CD4-positive, alpha-beta T cell treated with Interleukin-4 for 4 hours (primary cell): ENCODE data around the gene QRSL1.
"Not testable (repeated sequence)": the region's sequence is repeated elsewhere in the genome, so short reads cannot be mapped to it uniquely, and the experiment has no call there.

ENCODE experiments used
- DNase-seq: peaks from one replicate; pipeline ENCODE4 v3.0.0-alpha.2; 2020

Gene QRSL1, protein sequence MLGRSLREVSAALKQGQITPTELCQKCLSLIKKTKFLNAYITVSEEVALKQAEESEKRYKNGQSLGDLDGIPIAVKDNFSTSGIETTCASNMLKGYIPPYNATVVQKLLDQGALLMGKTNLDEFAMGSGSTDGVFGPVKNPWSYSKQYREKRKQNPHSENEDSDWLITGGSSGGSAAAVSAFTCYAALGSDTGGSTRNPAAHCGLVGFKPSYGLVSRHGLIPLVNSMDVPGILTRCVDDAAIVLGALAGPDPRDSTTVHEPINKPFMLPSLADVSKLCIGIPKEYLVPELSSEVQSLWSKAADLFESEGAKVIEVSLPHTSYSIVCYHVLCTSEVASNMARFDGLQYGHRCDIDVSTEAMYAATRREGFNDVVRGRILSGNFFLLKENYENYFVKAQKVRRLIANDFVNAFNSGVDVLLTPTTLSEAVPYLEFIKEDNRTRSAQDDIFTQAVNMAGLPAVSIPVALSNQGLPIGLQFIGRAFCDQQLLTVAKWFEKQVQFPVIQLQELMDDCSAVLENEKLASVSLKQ

DNA sequence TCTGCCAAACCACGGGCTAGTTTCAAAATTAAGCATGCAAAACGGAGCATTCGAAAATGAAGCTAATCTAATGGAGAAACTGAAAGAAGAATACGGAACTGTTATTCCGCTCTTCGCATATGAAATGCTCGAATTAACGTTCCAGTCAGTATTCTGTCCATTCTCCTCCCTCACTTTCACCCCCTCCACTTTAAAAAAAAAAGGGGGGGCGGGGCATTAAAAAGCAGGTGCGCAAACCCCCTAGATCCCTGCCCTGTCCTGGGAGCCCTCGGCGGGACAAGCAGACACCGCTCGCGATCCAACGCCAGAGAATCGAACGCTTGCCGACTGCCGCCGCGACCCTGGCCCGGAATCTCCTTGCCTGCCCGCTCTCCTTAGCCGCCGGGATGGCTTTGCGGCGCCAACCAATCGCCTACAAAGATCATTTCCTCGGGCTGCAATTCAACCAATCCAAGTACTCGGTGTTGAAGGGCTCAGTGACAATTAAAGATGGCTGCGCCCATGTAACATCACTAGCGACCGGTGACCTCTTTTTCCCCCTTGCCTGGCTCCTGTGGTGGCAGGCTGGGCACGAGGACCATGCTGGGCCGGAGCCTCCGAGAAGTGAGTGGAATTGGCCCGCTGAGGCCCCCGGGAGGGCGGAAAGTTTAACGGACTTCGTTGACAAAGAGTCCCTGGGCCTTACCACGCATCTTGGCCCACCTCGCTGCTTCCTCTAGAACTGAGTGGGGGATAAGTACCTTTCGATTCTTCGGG is at the start of gene QRSL1, which contains the start of gene RTN4IP1:
QRSL1 (plus strand) TSS at position 476 of the 756 bp plus-strand sequence; CDS start at position 580, 104 bp downstream.
RTN4IP1 (minus strand) TSS at position 396 of the 756 bp plus-strand sequence. CDS start 477 bp downstream, outside the sequence.
- peak; percentile 94 for DNase-seq

DNA sequence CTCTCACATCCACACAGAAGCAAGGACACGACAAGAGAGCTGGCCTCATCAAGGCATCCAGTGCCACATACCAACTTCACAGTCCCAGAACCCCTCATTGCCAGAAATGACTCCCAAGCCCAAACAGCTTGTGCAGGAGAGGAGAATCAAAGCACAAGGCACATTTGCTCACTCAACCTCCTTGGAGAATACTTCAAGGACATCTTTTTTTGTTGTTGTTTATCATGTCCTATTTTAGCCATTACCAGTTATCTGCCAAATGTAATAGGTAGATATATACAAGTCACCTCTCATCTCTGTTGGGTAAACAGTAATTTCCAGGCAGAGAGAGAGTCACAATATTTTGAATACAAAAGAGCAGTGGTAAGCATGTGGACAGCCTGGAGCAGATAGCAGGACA is 47.9 kb upstream of the QRSL1 start:
- DNase-seq: no peak

DNA sequence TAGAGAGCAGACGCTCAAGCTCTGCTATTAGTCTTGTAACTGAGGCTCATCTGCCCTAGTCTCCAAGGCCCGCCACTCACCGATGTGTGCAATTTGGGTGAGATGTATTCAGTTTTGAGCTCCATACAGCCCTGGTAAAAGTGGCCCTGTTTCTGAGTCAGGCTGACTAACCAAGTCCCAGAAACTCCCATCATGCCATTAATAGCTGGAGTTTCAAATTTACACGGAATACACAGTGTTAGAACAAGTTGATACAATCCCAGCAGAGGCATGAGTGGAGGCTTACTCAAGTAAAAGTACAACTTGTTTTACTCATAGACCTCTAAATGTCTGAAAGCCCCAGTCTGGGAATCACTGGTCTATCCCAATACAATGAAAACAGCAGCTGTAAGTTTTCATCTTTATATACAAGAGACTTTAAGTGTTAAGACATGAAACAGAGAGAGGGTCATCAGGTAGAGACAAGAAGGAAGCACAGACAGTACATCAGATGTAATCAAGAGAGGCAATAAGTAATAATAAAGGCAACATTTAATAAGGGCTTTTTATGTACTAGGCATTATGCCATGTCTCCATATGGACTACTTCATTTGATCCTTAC is 42.5 kb upstream of the QRSL1 start:
- DNase-seq: no peak

DNA sequence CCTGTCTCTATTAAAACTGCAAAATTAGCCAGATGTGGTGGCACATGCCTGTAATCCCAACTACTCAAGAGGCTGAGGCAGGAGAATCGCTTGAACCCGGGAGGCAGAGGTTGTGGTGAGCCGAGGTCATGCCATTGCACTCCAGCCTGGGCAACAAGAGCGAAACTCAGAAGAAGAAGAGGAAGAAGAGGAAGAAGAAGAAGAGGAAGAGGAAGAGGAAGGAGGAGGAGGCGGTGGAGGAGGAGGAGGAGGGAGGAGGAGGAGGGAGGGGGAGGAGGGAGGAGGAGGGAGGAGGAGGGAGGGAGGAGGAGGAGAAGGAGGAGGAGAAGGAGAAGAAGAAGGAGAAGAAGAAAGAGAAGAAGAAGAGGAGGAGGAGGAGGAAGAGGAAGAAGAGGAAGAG is 40.4 kb upstream of the QRSL1 start:
- not testable (repeated sequence) for DNase-seq

DNA sequence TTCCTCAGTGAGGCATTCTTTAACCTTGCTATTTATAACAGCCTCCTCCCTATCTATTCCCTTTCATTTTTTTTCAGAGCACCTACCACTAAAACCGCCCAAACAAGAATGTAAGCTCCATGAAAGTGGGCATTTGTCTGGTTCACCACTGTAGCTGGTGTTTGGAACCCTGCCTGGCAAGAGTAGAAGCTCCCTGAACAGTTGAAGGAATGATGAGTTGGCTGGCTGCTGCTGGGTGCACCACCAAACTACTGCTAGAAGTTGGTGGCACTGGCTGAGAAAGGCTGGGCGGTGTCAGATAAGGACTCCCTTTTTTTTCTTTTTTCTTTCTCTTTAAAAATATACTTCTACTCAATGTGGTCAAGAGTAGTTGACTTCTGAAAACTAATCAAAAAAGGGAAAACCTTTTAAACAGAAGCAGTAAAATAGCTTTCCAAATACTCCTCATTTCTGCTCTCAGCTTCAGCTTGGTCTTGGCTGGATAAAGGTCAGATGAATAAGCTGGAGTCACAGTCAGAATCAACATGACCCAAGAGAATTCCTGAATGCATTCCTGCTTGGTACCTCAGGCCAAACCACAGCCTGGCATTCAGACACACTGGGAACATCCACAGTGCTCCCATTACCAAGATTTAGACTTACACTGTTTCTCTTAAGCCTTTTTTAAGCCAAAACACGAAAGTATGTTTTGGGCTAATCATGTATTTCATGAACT is 38.1 kb upstream of the QRSL1 start:
- DNase-seq: no peak

DNA sequence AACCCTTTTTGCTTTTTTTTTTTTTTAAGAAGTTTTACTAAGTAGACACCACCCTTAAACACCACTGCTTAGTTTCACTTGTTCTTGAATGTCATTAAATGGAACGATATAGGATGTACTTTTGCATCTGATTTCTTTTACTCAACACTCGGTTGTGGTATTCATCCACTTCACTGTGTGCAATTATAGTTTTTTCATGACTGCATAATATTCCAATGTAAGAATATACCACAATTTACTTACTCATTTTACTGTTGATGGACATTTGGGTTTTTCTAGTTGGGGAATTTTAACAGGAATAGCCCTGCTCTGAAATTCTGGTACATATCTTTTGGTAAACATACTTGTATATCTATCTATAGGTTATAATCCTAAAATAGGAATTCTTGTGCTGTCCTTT is 29.9 kb upstream of the QRSL1 start:
- DNase-seq: no peak

DNA sequence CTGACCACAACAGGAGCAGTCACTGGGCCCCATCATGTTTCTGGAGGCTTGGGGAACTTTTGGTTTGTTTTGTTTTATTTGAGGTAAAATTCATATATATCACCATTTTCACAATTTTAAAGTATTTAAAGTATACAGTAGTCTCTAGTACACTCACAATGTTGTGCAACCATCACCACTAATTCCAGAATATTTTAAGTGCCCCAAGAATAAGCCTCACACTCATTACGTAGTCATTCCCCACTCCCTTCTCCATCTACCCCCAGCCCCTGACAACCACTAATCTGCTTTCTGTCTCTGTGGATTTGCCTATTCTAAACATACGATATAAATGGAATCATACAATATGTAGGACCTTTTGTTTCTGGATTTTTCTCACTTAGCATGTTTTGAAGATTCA is 29.0 kb upstream of the QRSL1 start:
- no peak for DNase-seq

DNA sequence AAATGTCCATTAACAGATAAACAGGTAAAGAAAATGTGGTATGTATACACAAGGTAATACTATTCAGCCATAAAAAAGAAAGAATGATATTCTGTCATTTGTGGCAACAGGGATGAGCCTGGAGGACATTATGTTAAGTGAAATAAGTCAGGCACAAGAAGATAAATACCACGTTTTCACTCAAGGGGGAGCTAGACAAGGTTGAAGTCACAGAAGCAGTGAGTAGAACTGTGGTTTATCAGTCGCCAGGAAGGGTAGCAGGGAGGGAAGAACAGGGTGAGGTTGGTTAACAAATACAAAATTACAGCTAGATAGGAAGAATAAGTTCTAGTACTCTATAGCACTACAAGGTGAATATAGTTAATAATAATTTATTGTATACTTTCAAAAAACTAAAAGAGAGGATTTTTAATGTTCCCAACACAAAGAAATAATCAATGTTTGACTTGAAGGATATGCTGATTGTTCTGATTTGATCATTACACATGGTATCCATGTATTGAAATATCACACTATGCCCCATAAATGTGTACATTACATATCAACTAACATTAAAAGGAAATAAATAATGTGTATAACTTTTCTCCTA is 21.2 kb upstream of the QRSL1 start:
- peak; percentile 69 for DNase-seq

DNA sequence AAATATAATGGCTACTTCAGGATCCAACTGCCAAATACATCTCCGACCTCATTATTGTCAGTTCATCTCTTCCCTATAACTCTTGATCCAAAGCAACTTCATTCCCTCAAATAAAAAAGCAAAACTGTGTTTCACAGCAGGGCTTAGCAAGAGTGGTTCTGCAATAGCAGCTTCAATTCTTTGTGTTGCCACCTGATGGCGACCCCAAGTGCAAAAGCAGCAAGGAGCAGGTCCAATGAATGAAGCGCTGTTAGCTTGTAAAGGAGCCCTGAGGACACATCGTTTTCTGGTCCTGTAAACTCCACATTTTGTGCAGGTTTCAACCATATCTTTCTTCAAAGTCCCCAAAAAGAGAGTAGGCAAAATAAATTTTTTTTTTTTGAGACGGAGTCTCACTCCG is 19.7 kb upstream of the QRSL1 start:
- no peak for DNase-seq

DNA sequence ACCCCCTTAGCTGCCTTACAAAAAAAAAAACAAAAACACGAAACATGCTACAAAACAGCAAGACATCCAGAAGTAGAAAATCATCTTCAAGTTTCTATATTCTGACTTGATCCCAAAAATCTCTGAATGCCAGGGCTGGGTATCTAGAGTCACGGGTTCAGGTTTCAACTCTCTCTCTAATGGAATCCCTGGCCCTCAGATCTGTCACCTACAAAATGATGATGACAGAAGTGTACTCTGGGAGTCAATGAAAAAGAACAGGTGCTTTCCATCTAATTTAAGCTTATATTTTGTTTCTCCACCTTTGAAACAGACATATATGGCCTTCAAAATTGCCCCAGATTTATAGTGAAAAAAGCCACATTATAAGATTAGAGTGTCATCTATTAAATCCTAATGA is 18.3 kb upstream of the QRSL1 start:
- DNase-seq: no peak

DNA sequence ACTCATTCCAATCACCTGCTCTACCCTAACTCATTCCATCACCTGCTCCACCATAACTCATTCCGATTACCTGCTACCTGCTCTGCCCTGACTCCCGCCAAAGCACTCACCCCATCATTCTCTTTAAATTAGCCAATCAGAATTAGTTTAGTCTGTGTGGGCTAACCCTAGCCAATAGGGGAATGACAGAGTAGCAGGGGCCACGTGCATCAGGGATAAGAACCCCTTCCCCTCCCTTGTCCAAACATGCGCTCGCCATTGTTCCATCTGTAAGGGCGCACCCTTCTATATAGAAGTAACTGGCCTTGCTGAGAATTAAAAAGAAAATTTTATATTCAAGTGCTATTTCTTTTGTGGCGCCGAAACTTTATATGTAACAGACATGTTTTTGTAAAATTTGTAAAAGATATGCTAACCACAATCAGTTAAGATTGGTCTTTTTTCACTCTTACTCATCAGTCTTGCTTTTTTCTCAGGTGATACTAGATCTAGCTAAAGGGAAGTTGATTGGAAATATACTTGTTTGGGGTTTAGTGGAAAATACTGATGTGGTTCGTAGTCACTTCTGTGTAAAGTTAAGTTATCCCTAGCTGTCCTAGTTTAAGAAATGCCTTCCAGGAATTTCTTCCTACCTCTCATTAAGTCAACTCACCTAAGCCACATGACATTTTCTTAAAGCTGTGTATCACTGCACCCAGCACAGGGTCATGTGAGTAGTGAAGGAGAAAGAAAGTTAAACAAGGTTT is 16.5 kb upstream of the QRSL1 start:
- DNase-seq: no peak

DNA sequence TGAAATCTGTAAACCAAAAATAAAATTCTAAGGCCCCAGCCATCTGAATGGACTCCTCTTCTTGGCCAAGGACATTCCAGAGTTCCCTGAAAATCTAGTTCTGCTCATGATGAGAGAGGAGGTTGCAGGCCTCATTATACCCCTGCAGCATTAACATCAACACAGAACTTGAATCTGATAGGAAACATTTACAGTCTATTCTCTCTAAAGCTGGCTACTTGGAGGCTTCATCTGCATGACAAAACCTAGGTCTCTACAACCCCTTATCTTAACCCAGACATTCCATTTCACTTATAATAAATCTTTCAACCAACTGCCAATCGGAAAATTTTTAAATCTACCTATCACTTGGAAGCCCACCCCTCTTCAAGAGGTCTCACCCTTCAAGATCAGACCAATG is 15.8 kb upstream of the QRSL1 start:
- no peak for DNase-seq

DNA sequence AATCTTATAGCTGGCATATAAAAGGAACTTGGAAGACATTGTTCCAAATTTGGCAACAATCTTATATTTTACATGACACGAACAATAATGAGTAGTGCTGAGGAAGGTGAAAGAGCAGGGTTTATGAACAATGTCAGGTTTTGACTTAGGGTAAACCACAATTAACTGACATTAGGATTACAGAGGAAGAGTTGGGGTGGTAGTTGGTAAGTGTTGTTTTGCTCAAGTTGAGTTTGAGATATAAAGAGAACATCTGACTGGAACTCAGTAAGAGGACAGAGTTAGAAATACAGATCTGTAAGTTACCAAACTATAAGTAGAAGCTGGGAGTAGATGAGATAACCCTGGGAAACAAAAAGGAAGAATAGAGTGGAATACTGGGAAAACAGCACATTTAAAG is 15.2 kb upstream of the QRSL1 start:
- DNase-seq: no peak

DNA sequence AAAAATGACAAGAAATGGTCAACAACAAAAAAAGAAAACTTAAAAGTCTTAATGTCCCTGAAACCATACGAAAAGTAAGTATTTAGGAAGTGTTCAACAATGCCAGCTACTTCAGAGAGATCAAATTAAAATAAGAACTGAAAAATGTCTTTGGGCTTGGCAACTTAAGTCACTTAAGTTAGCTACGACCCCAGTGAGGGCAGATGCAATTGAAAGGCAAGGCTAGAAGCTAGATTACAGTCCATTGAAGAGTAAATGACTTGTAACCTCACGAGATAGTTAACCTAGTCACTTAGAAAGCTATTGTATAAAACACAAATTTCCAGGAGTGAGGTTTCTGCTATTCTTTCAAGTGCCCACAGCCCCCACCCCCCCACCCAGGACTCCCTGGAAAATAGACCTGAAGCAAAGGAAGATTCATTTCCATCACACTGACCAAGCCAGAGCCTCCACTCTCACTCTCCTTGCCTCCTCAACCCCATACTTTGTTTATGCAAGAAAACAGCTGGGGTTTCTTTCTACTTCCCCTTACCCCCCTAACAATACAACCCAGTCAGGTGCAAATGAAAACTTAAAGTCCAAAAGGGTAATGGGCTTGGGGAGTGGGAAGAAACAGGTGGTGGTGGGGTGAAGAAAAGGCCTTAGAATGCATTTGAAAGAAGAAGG is 14.7 kb upstream of the QRSL1 start:
- DNase-seq: no peak

DNA sequence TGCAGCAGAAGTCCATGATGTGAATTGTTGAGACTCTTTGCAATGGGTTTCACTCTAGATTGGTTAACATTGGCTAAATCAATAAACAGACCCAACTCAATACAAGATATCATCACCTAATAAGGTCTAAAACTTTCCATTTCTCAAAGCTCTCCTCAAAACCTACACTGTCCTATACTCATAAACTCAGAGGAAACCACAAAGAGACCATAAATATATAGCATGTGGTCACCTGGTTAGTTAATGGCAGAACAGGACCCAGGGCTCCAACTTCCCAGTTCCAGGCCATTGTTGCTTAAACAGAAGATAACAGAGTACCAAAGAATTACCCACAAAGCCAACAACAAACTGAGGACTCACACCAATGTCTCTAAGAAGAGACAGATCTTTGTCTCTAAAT is 12.1 kb upstream of the QRSL1 start:
- no peak for DNase-seq

DNA sequence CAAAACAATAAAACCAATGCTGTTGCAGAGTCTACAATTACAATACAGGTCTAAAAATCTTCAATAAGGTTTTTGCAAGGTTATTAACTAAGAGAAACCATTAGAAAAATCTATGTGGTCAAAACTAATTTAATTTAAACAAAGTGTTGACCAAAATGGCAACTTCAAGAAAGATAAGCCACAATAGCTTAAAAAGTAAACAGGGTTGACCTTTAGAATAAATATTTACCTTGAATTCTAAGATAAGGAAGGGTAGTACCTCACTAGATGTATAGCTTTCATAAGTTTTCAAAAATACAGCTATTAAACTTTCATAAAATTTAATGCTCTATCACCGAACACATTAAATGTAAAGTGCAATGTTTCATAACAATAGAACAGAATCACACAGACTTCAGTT is 11.5 kb upstream of the QRSL1 start:
- DNase-seq: no peak

DNA sequence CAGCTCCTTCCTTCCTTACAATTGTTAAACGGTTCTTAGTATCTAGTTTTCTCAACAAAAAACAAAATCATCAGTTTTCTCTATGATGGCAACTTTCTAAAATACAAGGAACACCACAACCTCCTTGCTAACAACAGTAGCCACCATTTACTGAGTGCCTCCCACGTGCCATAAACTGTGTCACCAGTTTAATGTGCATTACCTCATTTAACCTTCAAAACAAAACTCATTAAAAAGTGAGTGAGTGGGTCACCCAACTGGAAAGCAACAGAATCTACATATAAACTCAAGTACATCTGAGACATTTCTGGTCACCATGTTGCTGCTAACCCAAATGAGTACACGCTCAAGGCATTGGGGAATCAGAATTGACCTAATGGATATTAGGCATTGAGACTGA is 11.1 kb upstream of the QRSL1 start:
- no peak for DNase-seq

DNA sequence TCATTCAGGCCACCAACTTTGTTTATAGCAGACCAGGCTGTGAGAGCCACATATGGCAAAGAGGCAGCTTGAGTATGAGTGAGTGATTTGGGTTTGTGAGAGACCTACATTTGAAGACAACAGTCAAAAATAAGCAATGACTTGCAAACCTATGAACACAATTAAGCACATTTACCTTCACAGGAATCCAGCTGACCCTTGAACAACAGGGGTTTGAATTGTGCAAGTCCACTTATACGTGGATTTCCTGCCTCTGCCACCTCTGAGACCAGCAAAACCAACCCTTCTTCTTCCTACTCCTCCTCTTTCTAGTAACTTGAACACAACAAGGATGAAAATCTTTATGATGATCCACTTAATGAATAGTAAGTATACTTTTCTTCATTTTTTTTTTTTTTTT is 10.2 kb upstream of the QRSL1 start:
- no peak for DNase-seq

DNA sequence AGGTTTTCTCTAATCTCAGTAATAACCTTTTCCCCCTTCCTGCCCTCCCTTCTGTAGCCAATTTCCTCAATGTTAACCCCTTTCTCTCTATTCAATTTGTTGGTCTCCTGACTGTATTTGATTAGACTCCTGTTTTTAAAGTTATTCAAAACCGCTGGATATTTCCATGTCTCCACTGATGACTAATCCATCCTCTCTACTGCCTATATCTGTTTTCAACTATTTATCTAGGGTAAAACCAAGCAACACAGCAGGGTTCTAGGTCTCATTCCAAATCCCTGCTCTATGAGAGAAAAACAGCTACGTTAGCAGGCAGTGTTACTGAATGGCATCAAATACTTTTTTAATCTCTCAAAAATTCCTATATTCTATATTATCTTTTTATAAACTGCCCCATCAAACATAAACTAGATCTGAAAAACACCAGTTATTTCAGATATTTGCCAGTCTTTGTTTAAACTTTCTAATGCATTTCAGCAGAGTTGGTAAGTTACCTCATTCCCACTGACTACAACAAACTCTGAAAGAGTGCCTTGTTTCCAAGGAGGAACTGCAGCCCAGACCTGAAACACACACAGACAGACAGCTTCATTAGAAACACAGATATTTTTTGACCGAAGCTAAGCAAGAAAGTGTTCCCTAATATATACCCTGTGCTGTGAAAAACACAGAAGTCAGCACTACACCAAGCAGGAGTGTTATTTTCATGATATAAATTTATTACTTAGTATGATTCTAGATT is 8.3 kb upstream of the QRSL1 start:
- DNase-seq: no peak

DNA sequence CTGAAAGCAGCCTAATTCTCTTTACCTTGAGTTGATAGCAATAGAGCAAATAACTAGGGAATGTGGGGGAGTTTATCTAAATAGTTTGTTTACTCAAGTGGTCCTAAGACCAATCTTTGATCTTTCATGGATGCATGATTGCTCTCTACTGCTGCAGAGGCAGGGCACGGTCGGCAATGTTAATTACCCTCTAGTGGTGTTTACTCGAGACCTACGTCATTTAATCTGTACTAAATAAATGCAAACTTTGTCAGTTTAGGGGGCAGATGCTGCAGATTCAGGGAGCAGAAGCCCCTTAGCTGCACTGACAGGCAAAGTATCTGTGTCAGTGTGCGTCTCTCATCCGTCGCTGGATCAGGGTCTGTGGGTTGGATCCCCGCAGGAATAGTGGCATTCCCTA is 7.0 kb upstream of the QRSL1 start:
- DNase-seq: no peak
